Measurements from ENCODE around the gene RNF144A. TPM values are rescaled to one million over a fixed set of nuclear protein-coding genes. Genes with fewer than 3 reads are reported as not detected.

The RNF144A gene
- total and polyA plus RNA-seq, 2 of the 13 experiments (the other 11 are each of a cell fraction or from before 2014, with no cell fraction given), result 13.9 to 16.5 TPM

GRCh38 chr2:6920743-6921064 lies 3.5 kb downstream of the RNF144A start:
- Histone ChIP-seq H4K20me1 (ENCODE audit: insufficient read depth, low read length) (peaks cover 15% of the 10 kb centered on the region; the same call in 1 of the 2 replicates), H3K27ac (ENCODE audit: extremely low read length, insufficient read depth, low read length) (no peak overlapping the region), H3K4me3 (replicated peaks in 1 of 3; ENCODE audit: insufficient read depth in 1 of 3, low read depth in 2 of 3, low read length in 3 of 3) (no peak overlapping the region), H3K9me3 (ENCODE audit: low read length) (no peaks in the 10 kb centered on the region), H3K4me2 (ENCODE audit: low read depth, low read length) (no peak overlapping the region), H3K4me1 (ENCODE audit: insufficient read depth, low read length) (peaks cover 68% of the 10 kb centered on the region), H3K79me2 (ENCODE audit: insufficient read depth, low read length) (peaks cover 20% of the 10 kb centered on the region), H3K36me3 (replicated peaks in 1 of 2; ENCODE audit: control insufficient read depth in 1 of 2, insufficient read depth in 2 of 2, low read length in 2 of 2) (no peaks in the 10 kb centered on the region), H3K27me3 (ENCODE audit: control insufficient read depth in 1 of 2, insufficient read depth in 2 of 2, low read length in 2 of 2) (0 out of 5 replicates have a peak, but pooled peaks cover 0 to 3% of the 10 kb centered on the region in 2 experiments), H2AFZ (ENCODE audit: low read length) (no peak overlapping the region), H3K9ac (ENCODE audit: insufficient read depth, low read depth, low read length) (no peak overlapping the region)
- in situ Hi-C loops (cut with HindIII; ENCODE audit: extremely low pct_ligation_motif_present, low pct_unique_long_range_greater_than_20kb), result no loop called here
- 77% methylated on average over 4 of the region's 4 CpGs for WGBS (ENCODE audit: low lambda C conversion rate)
- TF ChIP-seq MYC (CRISPR knock-in tag; IDR thresholded peaks at IDR 0.05; ENCODE audit: borderline replicate concordance), result no peak
- TF ChIP-seq ZNF446 (CRISPR knock-in tag; IDR thresholded peaks at IDR 0.05), result no peak
- no peak for TF ChIP-seq SAFB2 (CRISPR knock-in tag; IDR thresholded peaks at IDR 0.05; ENCODE audit: borderline replicate concordance, low read depth)
- TF ChIP-seq HMG20A (CRISPR knock-in tag; IDR thresholded peaks at IDR 0.05; ENCODE audit: borderline replicate concordance), result no peak
- TF ChIP-seq KLF6 (CRISPR knock-in tag; IDR thresholded peaks at IDR 0.05), result no peak
- no peak for TF ChIP-seq AKAP8 (CRISPR knock-in tag; IDR thresholded peaks at IDR 0.05)
- TF ChIP-seq, protein P1, sequence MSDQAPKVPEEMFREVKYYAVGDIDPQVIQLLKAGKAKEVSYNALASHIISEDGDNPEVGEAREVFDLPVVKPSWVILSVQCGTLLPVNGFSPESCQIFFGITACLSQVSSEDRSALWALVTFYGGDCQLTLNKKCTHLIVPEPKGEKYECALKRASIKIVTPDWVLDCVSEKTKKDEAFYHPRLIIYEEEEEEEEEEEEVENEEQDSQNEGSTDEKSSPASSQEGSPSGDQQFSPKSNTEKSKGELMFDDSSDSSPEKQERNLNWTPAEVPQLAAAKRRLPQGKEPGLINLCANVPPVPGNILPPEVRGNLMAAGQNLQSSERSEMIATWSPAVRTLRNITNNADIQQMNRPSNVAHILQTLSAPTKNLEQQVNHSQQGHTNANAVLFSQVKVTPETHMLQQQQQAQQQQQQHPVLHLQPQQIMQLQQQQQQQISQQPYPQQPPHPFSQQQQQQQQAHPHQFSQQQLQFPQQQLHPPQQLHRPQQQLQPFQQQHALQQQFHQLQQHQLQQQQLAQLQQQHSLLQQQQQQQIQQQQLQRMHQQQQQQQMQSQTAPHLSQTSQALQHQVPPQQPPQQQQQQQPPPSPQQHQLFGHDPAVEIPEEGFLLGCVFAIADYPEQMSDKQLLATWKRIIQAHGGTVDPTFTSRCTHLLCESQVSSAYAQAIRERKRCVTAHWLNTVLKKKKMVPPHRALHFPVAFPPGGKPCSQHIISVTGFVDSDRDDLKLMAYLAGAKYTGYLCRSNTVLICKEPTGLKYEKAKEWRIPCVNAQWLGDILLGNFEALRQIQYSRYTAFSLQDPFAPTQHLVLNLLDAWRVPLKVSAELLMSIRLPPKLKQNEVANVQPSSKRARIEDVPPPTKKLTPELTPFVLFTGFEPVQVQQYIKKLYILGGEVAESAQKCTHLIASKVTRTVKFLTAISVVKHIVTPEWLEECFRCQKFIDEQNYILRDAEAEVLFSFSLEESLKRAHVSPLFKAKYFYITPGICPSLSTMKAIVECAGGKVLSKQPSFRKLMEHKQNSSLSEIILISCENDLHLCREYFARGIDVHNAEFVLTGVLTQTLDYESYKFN (CRISPR knock-in tag; conservative IDR thresholded peaks at IDR 0.05), result no peak
- TF ChIP-seq ZMYM4 (CRISPR knock-in tag; IDR thresholded peaks at IDR 0.05), result no peak
- no peak for TF ChIP-seq ZNF124 (CRISPR knock-in tag; IDR thresholded peaks at IDR 0.05)
- TF ChIP-seq GTF3A (CRISPR knock-in tag; conservative IDR thresholded peaks at IDR 0.05), result no peak
- TF ChIP-seq HNF1B (CRISPR knock-in tag; IDR thresholded peaks at IDR 0.05), result no peak
- no peak for TF ChIP-seq ONECUT2 (CRISPR knock-in tag; IDR thresholded peaks at IDR 0.05)
- no peak for TF ChIP-seq HNRNPLL (IDR thresholded peaks at IDR 0.05; ENCODE audit: low read depth, low read length, poor library complexity, severe bottlenecking)
- no peak for TF ChIP-seq IKZF4 (CRISPR knock-in tag; IDR thresholded peaks at IDR 0.05; ENCODE audit: borderline replicate concordance, low read depth, not compliant biosample characterization)
- no peak for TF ChIP-seq ZNF468 (CRISPR knock-in tag; IDR thresholded peaks at IDR 0.05)
- TF ChIP-seq, protein P2, sequence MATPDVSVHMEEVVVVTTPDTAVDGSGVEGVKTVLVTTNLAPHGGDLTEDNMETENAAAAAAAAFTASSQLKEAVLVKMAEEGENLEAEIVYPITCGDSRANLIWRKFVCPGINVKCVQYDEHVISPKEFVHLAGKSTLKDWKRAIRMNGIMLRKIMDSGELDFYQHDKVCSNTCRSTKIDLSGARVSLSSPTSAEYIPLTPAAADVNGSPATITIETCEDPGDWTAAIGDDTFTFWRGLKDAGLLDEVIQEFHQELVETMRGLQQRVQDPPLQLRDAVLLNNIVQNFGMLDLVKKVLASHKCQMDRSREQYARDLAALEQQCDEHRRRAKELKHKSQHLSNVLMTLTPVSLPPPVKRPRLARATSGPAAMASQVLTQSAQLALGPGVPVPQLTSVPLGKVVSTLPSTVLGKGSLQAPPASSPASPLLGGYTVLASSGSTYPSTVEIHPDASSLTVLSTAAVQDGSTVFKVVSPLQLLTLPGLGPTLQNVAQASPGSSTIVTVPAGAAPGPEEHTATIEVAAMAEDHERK (CRISPR knock-in tag; IDR thresholded peaks at IDR 0.05; ENCODE audit: low read depth), result no peak
- TF ChIP-seq SP1 (IDR thresholded peaks at IDR 0.05), result no peak
- no peak for TF ChIP-seq SP1 (CRISPR knock-in tag; IDR thresholded peaks at IDR 0.05)
- TF ChIP-seq ZNF234 (CRISPR knock-in tag; conservative IDR thresholded peaks at IDR 0.05), result no peak
- FAIRE-seq, result no peak
- ChIA-PET POLR2A (interaction anchor here (1.4 to 1.5 kb wide), 2 partner anchors 36 to 55 kb away, joined by 3 to 5 read pairs; partner anchors contain the start of gene CMPK2), CTCF (ENCODE audit: low intra/inter-chr PET ratio, low total read pairs) (no interaction called here)
- intact Hi-C loops (cut with micrococcal nuclease; ENCODE audit: unreplicated experiment), result loop anchor here (1.0 to 5.0 kb wide), 4 partner anchors 37 to 162 kb away; no protein-coding TSS in a partner anchor
- ATAC-seq, result no peak
- BruUV-seq (replicated peaks), result no TSS peak
- DNase-seq (ENCODE audit: low spot score), result no peak

Measured in HepG2 (cell line).